ENCODE data around the gene FAHD2A. TPM values are rescaled to one million over a fixed set of nuclear protein-coding genes. Genes with fewer than 3 reads are reported as not detected.
"Not testable (repeated sequence)": the region's sequence is repeated elsewhere in the genome, so short reads cannot be mapped to it uniquely, and the experiment has no call there.

FAHD2A gene
- total RNA-seq, 2 experiments from 2014 or later = 34.3 to 35.9 TPM

GRCh38 chr2:95362486-95362885, 40.0 kb upstream of the FAHD2A start:
- H3K9me3 Mint-ChIP-seq = no peaks in the 10 kb centered on the region
- CTCF ChIA-PET = interaction anchor here (2.0 kb wide), 1 partner anchor 17 kb away, joined by 4 read pairs; no protein-coding TSS in a partner anchor
- H3K36me3 Mint-ChIP-seq (ENCODE audit: low read depth) = no peaks in the 10 kb centered on the region
- H3K4me1 Mint-ChIP-seq = no peaks in the 10 kb centered on the region
- H3K27ac Mint-ChIP-seq = no peak overlapping the region
- peaks cover 8% of the 10 kb centered on the region for H3K27me3 Mint-ChIP-seq
- POLR2A ChIA-PET = no interaction called here
- H3K4me3 Mint-ChIP-seq = no peak overlapping the region
- no peak for DNase-seq

DNA sequence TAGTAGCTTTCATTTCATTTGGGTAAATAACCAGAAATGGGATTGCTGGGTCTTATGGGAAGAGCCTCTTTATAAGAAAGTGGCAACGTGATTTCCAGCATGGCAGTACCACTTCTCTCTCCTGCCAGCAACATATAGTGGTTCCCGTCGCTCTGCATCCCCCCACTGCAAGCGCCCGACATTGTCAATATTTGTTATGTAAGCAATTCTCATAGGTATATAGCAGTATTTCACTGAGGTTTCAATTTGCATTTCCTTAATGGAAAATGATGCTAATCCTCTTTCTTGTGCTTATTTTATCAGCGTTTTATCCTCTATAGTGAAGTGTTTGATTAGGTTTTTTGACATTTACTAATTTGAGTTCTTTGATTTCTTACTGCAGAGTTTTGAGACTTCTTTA, 36.0 kb upstream of the FAHD2A start:
- Mint-ChIP-seq H3K9me3 (no peaks in the 10 kb centered on the region), H3K4me1 (no peaks in the 10 kb centered on the region), H3K36me3 (ENCODE audit: low read depth) (no peaks in the 10 kb centered on the region), H3K27me3 (peaks cover 27% of the 10 kb centered on the region), H3K27ac (no peak overlapping the region), H3K4me3 (no peak overlapping the region)
- CTCF ChIA-PET = no interaction called here
- POLR2A ChIA-PET = no interaction called here
- no peak for DNase-seq

DNA sequence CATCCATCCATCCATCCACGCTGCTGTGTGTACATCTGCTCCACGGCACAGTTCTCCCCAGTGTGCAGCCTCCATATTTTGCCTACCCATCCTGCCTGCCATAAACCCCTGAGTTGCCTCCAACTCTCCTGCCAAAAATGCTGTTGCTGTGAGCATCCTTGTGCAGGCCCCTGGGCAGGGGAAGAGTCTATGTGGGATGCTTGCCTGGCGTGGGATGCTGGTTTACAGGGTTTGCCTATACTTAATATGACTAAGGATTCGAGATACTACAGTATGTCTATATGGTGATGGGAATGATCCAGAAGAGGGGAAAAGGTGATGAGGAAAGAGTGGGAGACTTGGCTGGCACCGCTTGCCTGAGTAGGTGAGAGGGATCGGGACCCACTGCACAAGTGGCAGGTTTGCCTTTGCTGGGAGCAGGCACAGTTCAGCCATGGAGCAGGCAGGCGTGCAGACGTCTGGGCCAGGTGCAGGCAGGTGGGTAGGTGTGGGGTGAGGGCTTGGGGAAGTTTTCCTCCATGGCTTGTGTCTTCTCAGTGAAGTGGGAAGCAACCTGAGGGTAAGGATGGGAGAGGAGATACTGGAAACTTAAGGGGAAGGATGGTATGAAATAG, 30.2 kb upstream of the FAHD2A start:
- Mint-ChIP-seq H3K36me3 (ENCODE audit: low read depth) (no peaks in the 10 kb centered on the region), H3K27me3 (peaks cover 21% of the 10 kb centered on the region), H3K9me3 (no peaks in the 10 kb centered on the region), H3K4me1 (peaks cover 4% of the 10 kb centered on the region), H3K27ac (no peak overlapping the region), H3K4me3 (no peak overlapping the region)
- no peak for DNase-seq
- ChIA-PET CTCF (no interaction called here), POLR2A (no interaction called here)

GRCh38 chr2:95372845-95373244, 29.7 kb upstream of the FAHD2A start:
- ChIA-PET POLR2A (no interaction called here), CTCF (interaction anchor here (1.3 kb wide), 1 partner anchor 27 kb away, joined by 3 read pairs; no protein-coding TSS in a partner anchor)
- H3K27me3 Mint-ChIP-seq = peaks cover 21% of the 10 kb centered on the region
- no peak for DNase-seq
- no peak overlapping the region for H3K4me3 Mint-ChIP-seq
- H3K9me3 Mint-ChIP-seq = no peaks in the 10 kb centered on the region
- peaks cover 4% of the 10 kb centered on the region for H3K4me1 Mint-ChIP-seq
- no peaks in the 10 kb centered on the region for H3K36me3 Mint-ChIP-seq (ENCODE audit: low read depth)
- H3K27ac Mint-ChIP-seq = no peak overlapping the region

DNA sequence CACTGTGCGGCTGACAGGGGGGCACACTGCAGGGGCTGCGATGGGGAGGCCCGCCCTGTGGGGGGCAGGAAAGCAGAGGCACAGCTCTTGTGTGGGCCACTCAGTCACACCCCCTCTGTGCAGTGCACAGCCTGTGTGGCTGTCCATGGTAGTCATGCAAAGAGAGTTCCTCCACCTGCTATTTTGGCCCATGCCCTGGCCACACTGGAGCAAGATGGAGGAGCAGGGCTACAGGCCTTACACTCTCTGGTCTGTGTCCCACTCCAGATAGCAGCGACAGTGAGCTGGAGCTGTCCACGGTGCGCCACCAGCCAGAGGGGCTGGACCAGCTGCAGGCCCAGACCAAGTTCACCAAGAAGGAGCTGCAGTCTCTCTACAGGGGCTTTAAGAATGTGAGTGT, 28.5 kb upstream of the FAHD2A start:
- Mint-ChIP-seq H3K4me1 (peaks cover 4% of the 10 kb centered on the region), H3K27me3 (peaks cover 11% of the 10 kb centered on the region), H3K27ac (no peak overlapping the region), H3K36me3 (ENCODE audit: low read depth) (no peaks in the 10 kb centered on the region), H3K9me3 (no peaks in the 10 kb centered on the region), H3K4me3 (no peak overlapping the region)
- ChIA-PET POLR2A (no interaction called here), CTCF (interaction anchor here (1.3 to 1.6 kb wide), 2 partner anchors 28 to 152 kb away, joined by 3 read pairs; no protein-coding TSS in a partner anchor)
- DNase-seq = no peak

GRCh38 chr2:95374451-95374920, 28.0 kb upstream of the FAHD2A start:
- Mint-ChIP-seq H3K27ac (no peak overlapping the region), H3K36me3 (ENCODE audit: low read depth) (no peaks in the 10 kb centered on the region), H3K4me3 (no peak overlapping the region), H3K9me3 (no peaks in the 10 kb centered on the region), H3K27me3 (peaks cover 8% of the 10 kb centered on the region), H3K4me1 (peaks cover 4% of the 10 kb centered on the region)
- ChIA-PET CTCF (interaction anchor here (1.6 kb wide), 1 partner anchor 151 kb away, joined by 3 read pairs; no protein-coding TSS in a partner anchor), POLR2A (no interaction called here)
- DNase-seq = no peak

GRCh38 chr2:95374921-95375471, 27.5 kb upstream of the FAHD2A start:
- POLR2A ChIA-PET = interaction anchor here (0.6 kb wide), 1 partner anchor 125 kb away, joined by 4 read pairs; no protein-coding TSS in a partner anchor
- peaks cover 4% of the 10 kb centered on the region for H3K4me1 Mint-ChIP-seq

GRCh38 chr2:95375532-95376150, 26.9 kb upstream of the FAHD2A start:
- Mint-ChIP-seq H3K27ac (no peak overlapping the region), H3K4me3 (no peak overlapping the region), H3K4me1 (peaks cover 4% of the 10 kb centered on the region), H3K27me3 (peaks cover 5% of the 10 kb centered on the region), H3K9me3 (no peaks in the 10 kb centered on the region), H3K36me3 (ENCODE audit: low read depth) (no peaks in the 10 kb centered on the region)
- DNase-seq = no peak
- ChIA-PET CTCF (interaction anchor here (1.6 kb wide), 1 partner anchor 150 kb away, joined by 3 read pairs; no protein-coding TSS in a partner anchor), POLR2A (interaction anchor here (0.6 kb wide), 1 partner anchor 125 kb away, joined by 4 read pairs; no protein-coding TSS in a partner anchor)

More at GRCh38 chr2:95374921-95375471, 27.5 kb upstream of the FAHD2A start:
- Mint-ChIP-seq H3K27ac (no peak overlapping the region), H3K4me3 (no peak overlapping the region), H3K36me3 (ENCODE audit: low read depth) (no peaks in the 10 kb centered on the region), H3K27me3 (peaks cover 7% of the 10 kb centered on the region), H3K9me3 (no peaks in the 10 kb centered on the region)
- DNase-seq = no peak
- CTCF ChIA-PET = interaction anchor here (1.6 kb wide), 1 partner anchor 151 kb away, joined by 3 read pairs; no protein-coding TSS in a partner anchor

- ChIA-PET CTCF (no interaction called here), POLR2A (no interaction called here)
- peaks cover 3% of the 10 kb centered on the region for H3K27me3 Mint-ChIP-seq
Measured at GRCh38 chr2:95376311-95377215, 25.9 kb upstream of the FAHD2A start.

DNA sequence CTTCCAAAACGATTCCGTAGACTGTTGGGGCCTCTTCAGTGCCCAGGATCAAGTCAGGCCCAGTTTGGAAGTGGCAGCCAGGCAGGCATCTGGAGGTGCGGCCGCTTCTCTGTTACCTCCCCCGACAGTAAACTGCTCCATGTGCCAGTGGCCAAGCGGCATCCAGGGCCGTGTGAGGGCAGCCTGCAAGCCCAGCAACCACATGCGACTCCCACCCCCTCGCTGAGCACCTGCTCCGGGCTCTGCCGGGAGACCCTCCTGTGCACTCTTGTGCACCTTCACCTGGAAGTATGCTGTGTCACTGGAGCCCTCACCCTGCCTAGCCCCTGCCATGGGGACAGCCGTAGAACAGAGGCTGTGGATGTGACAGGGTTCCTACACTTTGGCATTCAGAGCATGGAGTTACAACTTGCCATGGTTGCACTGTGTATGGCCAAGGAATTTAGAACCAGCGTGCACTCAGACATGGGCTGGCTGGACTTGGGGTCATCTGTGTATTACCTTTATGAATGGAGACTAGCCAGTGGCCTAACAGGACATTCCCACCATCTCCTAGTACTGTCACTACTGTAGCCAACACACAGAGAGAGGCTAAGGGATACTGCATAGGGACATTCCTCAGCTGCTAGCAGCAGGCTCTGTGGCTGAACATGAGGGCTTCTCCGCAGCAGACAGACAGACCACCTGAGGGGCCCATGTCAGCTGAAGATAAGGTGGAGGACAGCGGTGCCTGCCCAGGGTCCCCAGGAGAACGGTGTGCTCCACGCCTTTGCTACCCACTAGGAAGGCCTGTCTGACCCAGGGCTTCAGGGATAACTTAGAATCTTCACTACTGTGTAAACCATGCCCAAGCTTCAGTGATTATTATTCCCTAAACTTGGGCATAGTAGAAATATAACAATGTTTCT, 25.0 kb upstream of the FAHD2A start:
- ChIA-PET CTCF (interaction anchor here (0.8 kb wide), 1 partner anchor 24 kb away, joined by 3 read pairs; no protein-coding TSS in a partner anchor), POLR2A (no interaction called here)
- no peak for DNase-seq
- Mint-ChIP-seq H3K9me3 (no peaks in the 10 kb centered on the region), H3K4me3 (no peak overlapping the region), H3K27me3 (peaks cover 3% of the 10 kb centered on the region), H3K36me3 (ENCODE audit: low read depth) (no peaks in the 10 kb centered on the region), H3K27ac (no peak overlapping the region), H3K4me1 (peaks cover 4% of the 10 kb centered on the region)

More at GRCh38 chr2:95376311-95377215, 25.9 kb upstream of the FAHD2A start:
- Mint-ChIP-seq H3K4me3 (no peak overlapping the region), H3K4me1 (peaks cover 4% of the 10 kb centered on the region), H3K27ac (no peak overlapping the region), H3K9me3 (no peaks in the 10 kb centered on the region), H3K36me3 (ENCODE audit: low read depth) (no peaks in the 10 kb centered on the region)
- no peak for DNase-seq

DNA sequence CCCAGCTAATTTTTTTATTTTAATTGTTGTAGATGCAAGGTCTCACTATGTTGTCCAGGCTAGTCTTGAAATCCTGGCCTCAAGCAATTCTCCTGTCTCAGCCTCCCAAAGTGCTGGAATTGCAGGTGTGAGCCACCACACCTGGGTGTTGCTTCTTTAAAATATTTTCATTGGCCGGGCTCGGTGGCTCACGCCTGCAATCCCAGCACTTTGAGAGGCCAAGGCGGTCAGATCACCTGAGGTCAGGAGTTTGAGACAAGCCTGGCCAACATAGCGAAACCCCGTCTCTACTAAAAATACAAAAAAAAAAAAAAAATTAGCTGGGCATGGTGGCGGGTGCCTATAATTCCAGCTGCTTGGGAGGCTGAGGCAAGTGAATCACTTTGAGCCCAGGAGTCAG, 24.2 kb upstream of the FAHD2A start:
- H3K27ac Mint-ChIP-seq; H3K9me3 Mint-ChIP-seq; H3K4me3 Mint-ChIP-seq; DNase-seq; POLR2A ChIA-PET; H3K4me1 Mint-ChIP-seq; H3K27me3 Mint-ChIP-seq; H3K36me3 Mint-ChIP-seq (ENCODE audit: low read depth): not testable (repeated sequence)
- CTCF ChIA-PET = interaction anchor here (0.8 kb wide), 1 partner anchor 11 kb away, joined by 6 read pairs; no protein-coding TSS in a partner anchor

DNA sequence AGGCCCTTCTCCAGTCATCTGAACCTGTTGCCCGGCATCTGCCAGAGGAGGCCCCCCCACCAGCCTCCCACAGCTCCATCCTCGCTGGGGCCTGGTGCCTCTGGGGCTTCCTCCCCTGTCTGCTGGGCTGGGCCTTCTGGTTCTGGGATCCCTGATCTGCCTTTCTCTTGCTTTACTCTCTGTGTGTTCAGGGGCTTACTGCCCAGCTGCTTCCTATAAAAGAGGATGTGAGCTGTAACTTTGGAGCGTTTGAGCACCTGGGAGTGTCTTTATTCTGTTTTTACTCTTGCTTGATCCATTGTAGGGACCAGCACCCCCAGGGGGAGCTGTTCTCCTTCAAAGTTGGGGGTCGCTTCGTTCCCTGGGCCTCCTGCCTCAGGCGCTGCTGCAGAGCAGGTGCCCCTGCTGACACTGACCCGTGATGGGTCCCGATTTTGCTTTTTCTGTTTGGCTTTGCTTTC, 23.1 kb upstream of the FAHD2A start:
- H3K36me3 Mint-ChIP-seq (ENCODE audit: low read depth) = no peaks in the 10 kb centered on the region

More for the DNA sequence above, 23.1 kb upstream of the FAHD2A start:
- Mint-ChIP-seq H3K27me3 (peaks cover 3% of the 10 kb centered on the region), H3K9me3 (no peaks in the 10 kb centered on the region), H3K27ac (no peak overlapping the region), H3K4me1 (peaks cover 4% of the 10 kb centered on the region), H3K4me3 (no peak overlapping the region)
- no peak for DNase-seq
- ChIA-PET CTCF (no interaction called here), POLR2A (no interaction called here)

Measured in activated CD4-positive, alpha-beta T cell treated with anti-CD3 and anti-CD28 coated beads, Interleukin-2, amount 10 ng/mL, durations not matched to agents 7 days and 5 days (primary cell).